Epithelial cell of esophagus (primary cell): ENCODE results near the gene PTPN11.

Source experiments
- DNase-seq: peaks from one replicate; pipeline ENCODE4 v3.0.0; 2010; ENCODE audit warnings: low read depth
- H3K4me3 ChIP-seq: 2 replicates; pipeline ENCODE4 v1.5.1; 2011; ENCODE audit warnings: mild to moderate bottlenecking, low read length, control low read depth
- TF ChIP-seq, protein P1 (sequence below): IDR thresholded peaks from 2 replicates; pipeline ENCODE4 v1.5.1; 2011; ENCODE audit warnings: low read depth, mild to moderate bottlenecking, low read length, control low read depth, inconsistent platforms; ENCODE audit not compliant: insufficient read depth; ENCODE audit errors: missing control alignments

The PTPN11 gene

DNA sequence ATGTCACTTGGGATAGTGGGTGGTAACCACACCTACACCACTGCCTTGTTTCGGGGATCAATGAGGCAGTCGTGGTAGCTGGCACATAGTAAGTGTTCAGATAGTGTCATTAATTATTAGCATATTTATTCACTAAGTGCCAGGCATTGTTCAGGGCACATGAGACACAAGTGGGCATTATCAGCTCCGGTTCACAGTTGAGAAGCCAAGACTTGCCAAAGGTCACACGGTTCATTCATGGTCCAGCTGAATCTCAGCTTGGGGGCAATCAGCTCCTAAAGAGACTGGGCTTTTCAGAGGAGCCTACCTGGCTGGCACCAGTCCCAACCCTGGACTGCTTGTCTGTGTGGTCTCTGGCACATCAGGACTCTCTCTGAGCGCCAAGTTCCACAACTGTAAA lies 121.3 kb downstream of the PTPN11 start:
- TF ChIP-seq, protein P1, sequence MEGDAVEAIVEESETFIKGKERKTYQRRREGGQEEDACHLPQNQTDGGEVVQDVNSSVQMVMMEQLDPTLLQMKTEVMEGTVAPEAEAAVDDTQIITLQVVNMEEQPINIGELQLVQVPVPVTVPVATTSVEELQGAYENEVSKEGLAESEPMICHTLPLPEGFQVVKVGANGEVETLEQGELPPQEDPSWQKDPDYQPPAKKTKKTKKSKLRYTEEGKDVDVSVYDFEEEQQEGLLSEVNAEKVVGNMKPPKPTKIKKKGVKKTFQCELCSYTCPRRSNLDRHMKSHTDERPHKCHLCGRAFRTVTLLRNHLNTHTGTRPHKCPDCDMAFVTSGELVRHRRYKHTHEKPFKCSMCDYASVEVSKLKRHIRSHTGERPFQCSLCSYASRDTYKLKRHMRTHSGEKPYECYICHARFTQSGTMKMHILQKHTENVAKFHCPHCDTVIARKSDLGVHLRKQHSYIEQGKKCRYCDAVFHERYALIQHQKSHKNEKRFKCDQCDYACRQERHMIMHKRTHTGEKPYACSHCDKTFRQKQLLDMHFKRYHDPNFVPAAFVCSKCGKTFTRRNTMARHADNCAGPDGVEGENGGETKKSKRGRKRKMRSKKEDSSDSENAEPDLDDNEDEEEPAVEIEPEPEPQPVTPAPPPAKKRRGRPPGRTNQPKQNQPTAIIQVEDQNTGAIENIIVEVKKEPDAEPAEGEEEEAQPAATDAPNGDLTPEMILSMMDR = no peak
- no peak for DNase-seq

DNA sequence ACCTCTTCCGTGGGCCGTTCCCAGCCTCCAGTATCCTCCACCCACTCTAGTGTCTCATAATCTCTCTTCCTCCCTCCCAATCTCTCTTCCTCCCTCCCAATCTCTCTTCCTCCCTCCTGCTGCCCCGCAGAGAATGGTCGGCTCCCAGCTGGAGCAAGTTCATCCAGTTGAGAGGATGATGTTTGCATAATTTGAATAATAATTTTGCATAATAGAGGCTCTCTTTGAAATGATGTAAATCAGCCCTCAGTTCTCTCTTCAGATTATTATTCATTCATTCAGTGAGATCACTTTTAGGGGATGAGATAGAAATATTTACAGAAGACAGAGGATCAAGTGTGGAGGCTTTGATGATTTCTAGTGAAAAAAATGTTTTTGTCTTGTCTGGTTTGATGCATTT lies 125.0 kb downstream of the PTPN11 start:
- no peak for DNase-seq
- TF ChIP-seq, protein P1 = no peak
- H3K4me3 ChIP-seq = no peak overlapping the region

More for the DNA sequence above, 121.3 kb downstream of the PTPN11 start:
- no peak overlapping the region for H3K4me3 ChIP-seq

DNA sequence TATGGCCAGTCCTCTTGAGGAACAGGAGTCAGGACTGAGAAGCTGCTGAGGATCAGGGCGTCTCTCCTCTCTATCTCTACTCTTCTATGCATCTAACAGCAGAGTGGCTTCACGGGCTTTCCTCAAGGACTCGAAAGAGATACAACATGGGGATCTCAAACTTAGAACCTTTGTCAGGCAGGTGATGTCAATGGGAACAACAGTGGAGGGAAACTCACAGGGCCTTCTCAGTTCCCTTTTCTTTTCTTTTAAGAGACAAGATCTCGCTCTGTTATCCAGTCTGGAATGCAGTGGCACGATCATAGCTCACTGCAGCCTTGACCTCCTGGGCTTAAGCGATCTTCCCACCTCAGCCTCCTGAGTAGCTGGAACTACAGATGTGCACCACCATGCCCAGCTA lies 127.6 kb downstream of the PTPN11 start:
- H3K4me3 ChIP-seq = no peak overlapping the region
- TF ChIP-seq, protein P1 = no peak
- no peak for DNase-seq

DNA sequence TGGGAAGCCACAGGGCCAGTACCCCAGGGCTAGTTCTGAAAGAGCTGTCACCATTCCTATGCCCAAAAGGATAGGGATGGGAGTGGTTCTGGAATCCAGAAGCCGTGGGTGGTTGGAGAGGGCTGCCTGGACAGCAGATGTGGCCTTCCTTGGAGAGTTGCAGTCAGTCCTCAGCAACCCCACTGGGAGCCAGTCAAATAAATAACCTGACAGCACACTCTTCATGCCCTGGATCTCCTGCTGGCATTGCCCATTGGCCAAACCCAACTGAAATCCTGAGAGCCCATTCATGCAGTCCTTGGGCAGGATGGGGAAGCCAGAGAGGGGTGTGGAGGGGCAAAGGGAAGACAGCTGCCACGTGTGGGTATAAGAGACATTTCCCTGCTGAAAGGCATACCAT lies 128.2 kb downstream of the PTPN11 start:
- H3K4me3 ChIP-seq = no peak overlapping the region
- TF ChIP-seq, protein P1 = no peak
- no peak for DNase-seq

DNA sequence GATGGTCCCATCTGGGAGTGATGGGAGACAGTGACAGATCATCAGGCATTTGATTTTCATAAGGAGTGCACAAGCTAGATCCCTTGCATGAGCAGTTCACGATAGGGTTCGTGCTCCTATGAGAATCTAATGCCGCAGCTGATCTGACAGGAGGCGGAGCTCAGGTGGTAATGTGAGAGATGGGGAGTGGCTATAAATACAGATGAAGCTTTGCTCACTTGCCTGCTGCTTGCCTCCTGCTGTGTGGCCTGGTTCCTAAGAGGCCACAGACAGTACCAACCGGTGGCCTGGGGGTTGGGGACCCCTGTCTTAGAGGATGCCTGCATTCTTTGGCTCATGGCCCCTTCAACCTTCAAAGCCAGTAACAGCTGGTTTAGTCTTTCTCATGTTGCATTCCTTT lies 130.3 kb downstream of the PTPN11 start:
- H3K4me3 ChIP-seq = no peak overlapping the region
- no peak for DNase-seq
- TF ChIP-seq, protein P1 = no peak

DNA sequence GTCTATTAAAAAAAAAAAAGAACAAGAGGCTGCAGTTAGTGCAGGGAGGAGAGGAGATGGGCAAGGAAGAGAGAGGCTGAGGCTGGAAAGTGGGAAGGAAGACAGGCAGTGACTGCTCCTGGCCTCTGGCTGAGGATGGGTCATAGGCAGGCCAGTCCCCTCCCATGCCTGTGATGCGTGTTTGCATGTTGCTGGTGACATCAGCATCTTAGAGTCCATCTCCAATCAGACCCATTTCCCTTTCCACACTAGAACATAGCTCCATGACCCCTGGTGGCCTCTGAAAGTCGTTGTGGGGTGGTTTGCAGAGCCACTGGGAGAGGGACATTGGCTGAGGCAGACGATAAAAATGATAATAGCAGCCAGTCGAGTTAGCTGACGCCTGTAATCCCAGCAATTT lies 132.9 kb downstream of the PTPN11 start:
- H3K4me3 ChIP-seq = no peak overlapping the region
- no peak for DNase-seq
- TF ChIP-seq, protein P1 = no peak

DNA sequence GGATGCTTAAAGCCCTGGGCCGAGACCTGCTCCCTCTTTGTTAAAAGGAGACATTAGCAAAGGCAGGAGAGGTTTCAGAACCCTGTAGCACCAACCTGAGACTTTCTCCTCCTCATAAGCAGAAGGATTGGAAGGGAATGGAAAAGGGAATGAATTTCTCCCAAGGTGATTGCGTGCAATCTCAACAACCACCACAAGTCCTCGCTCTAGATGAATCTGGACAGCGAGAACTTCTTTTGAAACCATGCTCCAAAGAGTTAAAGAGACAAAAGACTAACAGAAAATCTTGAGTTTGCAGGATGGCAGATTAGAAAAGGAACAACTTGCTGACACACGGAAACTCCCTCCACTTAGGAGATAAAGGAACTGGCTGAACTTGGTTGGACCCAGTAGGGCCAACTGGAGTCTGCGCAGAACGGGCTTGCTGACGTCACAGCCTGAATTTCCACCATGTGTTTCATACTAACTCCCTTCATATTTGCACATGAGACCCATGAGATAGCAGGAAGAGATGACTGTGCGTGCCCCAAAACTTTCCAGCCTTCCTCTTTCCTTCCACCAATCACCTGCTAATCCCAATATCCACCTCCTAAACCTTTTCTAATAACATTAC lies 137.0 kb downstream of the PTPN11 start:
- TF ChIP-seq, protein P1 = no peak
- H3K4me3 ChIP-seq = no peak overlapping the region
- no peak for DNase-seq
